Mesendoderm (in vitro differentiated cells): Measurements from ENCODE around the gene TPST2. TPM values are rescaled to one million over a fixed set of nuclear protein-coding genes. Genes with fewer than 3 reads are reported as not detected.

Experiments used
- DNase-seq: peaks from one replicate; pipeline ENCODE4 v3.0.0; 2013
- H2AK5ac ChIP-seq: 2 replicates; pipeline ENCODE4 v1.6.1; 2013; ENCODE audit warnings: low read length, inconsistent platforms
- H2BK120ac ChIP-seq: 2 replicates; pipeline ENCODE4 v1.6.1; 2013; ENCODE audit warnings: low read depth, mild to moderate bottlenecking, low read length, moderate library complexity, mixed read lengths
- H2BK15ac ChIP-seq: replicated peaks from 2 replicates; pipeline ENCODE4 v1.6.1; 2013; ENCODE audit warnings: low read depth, mild to moderate bottlenecking, moderate library complexity
- H2BK5ac ChIP-seq: 2 replicates; pipeline ENCODE4 v1.6.1; 2013; ENCODE audit warnings: low read length, inconsistent platforms
- H3K18ac ChIP-seq: 2 replicates; pipeline ENCODE4 v1.6.1; 2013; ENCODE audit warnings: mild to moderate bottlenecking, low read length, mixed read lengths
- H3K23ac ChIP-seq: one replicate; pipeline ENCODE4 v1.6.1; 2013; ENCODE audit warnings: low read length
- H3K27ac ChIP-seq: 2 replicates; pipeline ENCODE4 v1.5.1; 2013; ENCODE audit warnings: low read depth, mild to moderate bottlenecking, inconsistent platforms, low read length, moderate library complexity
- H3K27me3 ChIP-seq: 2 replicates; pipeline ENCODE4 v1.6.1; 2013; ENCODE audit warnings: low read length, control low read depth, mild to moderate bottlenecking, inconsistent platforms; ENCODE audit not compliant: insufficient read depth, poor library complexity
- H3K36me3 ChIP-seq: 2 replicates; pipeline ENCODE4 v1.6.1; 2013; ENCODE audit warnings: low read length, inconsistent platforms; ENCODE audit not compliant: control insufficient read depth, insufficient read depth
- H3K4ac ChIP-seq: one replicate; pipeline ENCODE4 v1.6.1; 2013; ENCODE audit warnings: low read depth, mild to moderate bottlenecking, low read length, moderate library complexity
- H3K4me1 ChIP-seq: 2 replicates; pipeline ENCODE4 v1.6.1; 2013; ENCODE audit warnings: low read depth, low read length, inconsistent platforms; ENCODE audit not compliant: control insufficient read depth
- H3K4me2 ChIP-seq: 2 replicates; pipeline ENCODE4 v1.6.1; 2013; ENCODE audit warnings: low read length
- H3K4me3 ChIP-seq: 2 replicates; pipeline ENCODE4 v1.5.1; 2013; ENCODE audit warnings: mild to moderate bottlenecking, low read length
- H3K56ac ChIP-seq: one replicate; pipeline ENCODE4 v1.6.1; 2013; ENCODE audit warnings: low read length
- H3K79me1 ChIP-seq: 2 replicates; pipeline ENCODE4 v1.6.1; 2013; ENCODE audit warnings: low read length, inconsistent platforms
- H3K79me2 ChIP-seq: 2 replicates; pipeline ENCODE4 v1.6.1; 2013; ENCODE audit warnings: mild to moderate bottlenecking, low read length; ENCODE audit not compliant: control insufficient read depth, insufficient read depth
- H3K9ac ChIP-seq: 2 replicates; pipeline ENCODE4 v1.6.1; 2013; ENCODE audit warnings: low read length, inconsistent platforms
- H4K5ac ChIP-seq: one replicate; pipeline ENCODE4 v1.6.1; 2013; ENCODE audit warnings: low read length
- H4K8ac ChIP-seq: one replicate; pipeline ENCODE4 v1.6.1; 2013; ENCODE audit warnings: low read depth, mild to moderate bottlenecking, control low read depth, low read length, moderate library complexity
- WGBS: extraction: QIAGEN DNeasy Blood & Tissue Kit; methylation state at CpG from one replicate; pipeline ENCODE4 v1.1.7; 2013; ENCODE audit warnings: low lambda C conversion rate, missing lambda C conversion rate; ENCODE audit not compliant: insufficient coverage; ENCODE audit errors: extremely low coverage; 5-methylcytosine and 5-hydroxymethylcytosine counted together
- polyA plus RNA-seq, 2 experiments: library from polyadenylated mRNA; stranded (reverse); fragments of 200-250 nt; gene quantifications; one replicate each; pipeline ENCODE4 v1.2.3, GENCODE V29; 2013

TPST2 gene
- 60.8 TPM for polyA plus RNA-seq (2013, experiment 1 of 2)
- polyA plus RNA-seq (2013, experiment 2 of 2): 59.3 TPM

DNA sequence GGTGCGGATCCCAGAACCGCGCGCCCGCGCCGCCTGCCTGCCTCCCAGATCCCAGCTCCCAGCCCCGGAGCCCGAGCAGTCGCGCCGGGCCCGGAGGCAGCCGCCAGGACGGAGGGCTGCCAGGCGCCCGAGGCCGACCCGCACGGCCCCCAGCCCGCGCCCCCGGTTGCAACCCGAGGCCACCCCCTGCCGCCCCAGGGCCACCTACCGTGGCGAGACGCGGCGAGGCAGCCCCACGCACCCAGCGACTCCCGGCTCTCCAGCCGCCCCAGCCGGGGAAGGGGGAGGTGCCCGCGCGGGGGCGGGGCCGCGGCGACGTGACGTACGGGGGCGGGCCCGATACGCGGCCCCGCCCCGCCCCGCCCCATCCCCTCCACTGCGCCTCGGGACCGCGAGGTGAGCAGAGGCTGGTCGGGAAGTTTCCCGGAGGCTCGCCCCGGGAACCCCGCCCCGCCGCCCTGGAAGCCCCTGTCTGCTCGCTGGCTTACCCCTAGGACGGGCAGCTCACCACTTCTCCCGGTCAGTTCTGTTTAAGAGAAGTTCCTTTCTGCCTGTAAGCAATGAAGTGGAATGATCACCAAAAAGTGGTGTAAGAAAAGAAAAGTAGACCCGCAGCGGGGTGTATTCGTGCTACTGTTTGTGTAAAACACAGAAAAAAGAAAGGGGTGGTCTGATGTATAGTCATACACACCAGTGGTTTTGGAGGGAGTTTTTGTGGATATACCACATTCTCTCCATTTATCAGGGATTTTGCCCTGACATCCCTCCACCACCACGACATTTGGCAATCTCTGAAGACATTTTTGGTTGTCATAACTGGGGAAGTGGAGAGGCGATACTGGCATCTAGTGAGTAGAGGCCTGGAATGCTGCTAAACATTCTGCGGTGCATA, at the start of gene TPST2:
Gene TPST2 (minus strand): TSS at position 288 of the 892 bp plus-strand sequence. CDS start 48,502 bp downstream, outside the sequence.
- WGBS: no CpG with 5 or more reads among the region's 72 CpGs
- peak within 1 kb of the TSS; percentile 1 for H3K27ac ChIP-seq

DNA sequence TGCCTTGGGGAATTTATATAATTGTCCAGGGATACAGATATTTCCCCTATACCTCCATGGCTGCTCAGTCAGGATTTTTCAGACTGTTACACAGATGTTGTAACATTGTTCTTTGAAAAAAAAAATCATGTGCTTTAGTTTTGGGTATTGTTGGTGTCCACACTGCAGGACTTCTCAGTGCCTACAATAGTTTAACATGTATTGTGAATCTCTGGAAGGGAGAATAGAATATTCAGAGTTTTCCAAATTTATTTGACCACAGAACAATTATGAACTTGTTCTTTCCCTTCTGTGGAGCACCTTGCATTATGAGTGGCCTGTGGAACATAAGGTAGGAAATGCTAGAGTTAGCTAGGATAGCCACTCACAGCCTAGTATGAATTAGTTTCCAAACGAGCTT, 46.4 kb upstream of the TPST2 start:
- H3K18ac ChIP-seq: no peak overlapping the region
- no peak overlapping the region for H2AK5ac ChIP-seq
- H3K79me2 ChIP-seq: no peaks in the 10 kb centered on the region
- no peak overlapping the region for H3K4ac ChIP-seq
- no peak overlapping the region for H4K8ac ChIP-seq
- WGBS: no CpG with 5 or more reads among the region's 1 CpG
- H3K27me3 ChIP-seq: no peaks in the 10 kb centered on the region
- H3K56ac ChIP-seq: no peak overlapping the region
- H2BK120ac ChIP-seq: no peak overlapping the region
- H3K9ac ChIP-seq: no peak overlapping the region
- H3K4me1 ChIP-seq: peaks cover 6% of the 10 kb centered on the region
- no peak overlapping the region for H2BK15ac ChIP-seq
- H3K4me2 ChIP-seq: no peak overlapping the region
- no peak overlapping the region for H4K5ac ChIP-seq
- no peak overlapping the region for H3K4me3 ChIP-seq
- H3K36me3 ChIP-seq: no peaks in the 10 kb centered on the region
- DNase-seq: no peak
- no peaks in the 10 kb centered on the region for H3K79me1 ChIP-seq
- no peak overlapping the region for H3K27ac ChIP-seq
- H3K23ac ChIP-seq: no peak overlapping the region
- no peak overlapping the region for H2BK5ac ChIP-seq

More for the DNA sequence above, at the start of gene TPST2:
- Histone ChIP-seq H3K9ac (peak within 1 kb of the TSS; percentile 92), H3K56ac (peak within 1 kb of the TSS; percentile 93), H3K4me1 (peaks cover 6% of the 10 kb centered on the region), H3K23ac (peak within 1 kb of the TSS; percentile 90), H3K79me2 (peaks cover 44% of the 10 kb centered on the region), H3K18ac (peak within 1 kb of the TSS; percentile 89), H3K4me2 (peak within 1 kb of the TSS; percentile 17), H3K27me3 (no peaks in the 10 kb centered on the region), H2BK120ac (peak within 1 kb of the TSS; percentile 90), H3K79me1 (peaks cover 5% of the 10 kb centered on the region), H4K8ac (no peak within 1 kb of the TSS), H2BK5ac (peak within 1 kb of the TSS; percentile 61), H2AK5ac (no peak within 1 kb of the TSS), H4K5ac (no peak within 1 kb of the TSS), H2BK15ac (no peak within 1 kb of the TSS), H3K4ac (peak within 1 kb of the TSS; percentile 96), H3K4me3 (peak within 1 kb of the TSS; percentile 93), H3K36me3 (no peaks in the 10 kb centered on the region)
- peak; percentile 84 for DNase-seq

DNA sequence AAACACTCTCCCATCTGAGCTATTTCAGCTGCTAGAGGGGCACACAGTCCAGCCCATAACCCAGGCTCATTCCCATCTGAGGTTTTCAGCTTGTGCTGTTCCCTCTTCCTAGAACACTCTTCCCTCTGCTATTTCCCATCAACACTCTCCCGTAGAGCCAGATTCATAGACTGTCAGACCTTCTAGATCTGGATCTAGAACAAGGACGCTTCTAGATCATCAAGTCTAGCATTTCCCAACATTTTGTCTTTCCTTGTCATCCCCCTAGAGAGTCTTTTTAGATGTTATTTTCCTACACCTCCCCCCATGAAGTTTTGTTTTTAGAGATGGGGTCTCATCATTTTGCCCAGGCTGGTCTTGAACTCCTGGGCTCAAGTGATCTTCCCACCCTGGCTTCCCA, 45.2 kb upstream of the TPST2 start:
- Histone ChIP-seq H3K27me3 (no peaks in the 10 kb centered on the region), H3K23ac (no peak overlapping the region), H3K4me1 (peaks cover 6% of the 10 kb centered on the region), H3K9ac (no peak overlapping the region), H3K27ac (no peak overlapping the region), H3K4me2 (no peak overlapping the region), H2BK5ac (peak overlapping the region; percentile 47), H2AK5ac (peak overlapping the region; percentile 79), H4K5ac (peak overlapping the region; percentile 84), H3K36me3 (no peaks in the 10 kb centered on the region), H3K4ac (no peak overlapping the region), H2BK15ac (no peak overlapping the region), H3K56ac (peak overlapping the region; percentile 11), H3K4me3 (no peak overlapping the region), H3K18ac (no peak overlapping the region), H2BK120ac (no peak overlapping the region), H3K79me2 (no peaks in the 10 kb centered on the region), H3K79me1 (no peaks in the 10 kb centered on the region), H4K8ac (no peak overlapping the region)
- DNase-seq: no peak
- no CpG with 5 or more reads among the region's 2 CpGs for WGBS

DNA sequence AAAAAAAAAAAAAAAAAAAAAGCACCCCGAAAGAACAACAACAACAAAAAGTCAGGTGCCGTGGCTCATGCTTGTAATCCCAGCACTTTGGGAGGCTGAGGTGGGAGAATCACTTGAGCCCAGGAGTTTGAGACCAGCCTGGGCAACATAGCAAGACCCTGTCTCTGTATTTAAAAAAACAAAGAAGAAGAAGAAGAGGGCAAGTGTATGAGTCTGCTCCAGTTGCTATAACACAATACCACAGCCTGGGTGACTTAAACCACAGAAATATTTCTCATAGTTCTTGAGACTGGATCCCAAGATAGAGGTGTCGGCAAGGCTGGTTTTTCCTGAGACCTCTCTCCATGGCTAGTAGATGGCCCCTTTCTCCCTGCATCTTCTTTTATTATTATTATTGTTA, 44.3 kb upstream of the TPST2 start:
- no peak overlapping the region for H3K27ac ChIP-seq
- no peak overlapping the region for H3K23ac ChIP-seq
- peaks cover 6% of the 10 kb centered on the region for H3K4me1 ChIP-seq
- H2BK120ac ChIP-seq: no peak overlapping the region
- no peak overlapping the region for H3K4me3 ChIP-seq
- no peak for DNase-seq
- H4K5ac ChIP-seq: no peak overlapping the region
- peak overlapping the region; percentile 51 for H2BK5ac ChIP-seq
- no peaks in the 10 kb centered on the region for H3K36me3 ChIP-seq
- no peak overlapping the region for H3K4ac ChIP-seq
- no peak overlapping the region for H4K8ac ChIP-seq
- no peak overlapping the region for H3K9ac ChIP-seq
- no peaks in the 10 kb centered on the region for H3K79me1 ChIP-seq
- H2BK15ac ChIP-seq: no peak overlapping the region
- no peaks in the 10 kb centered on the region for H3K79me2 ChIP-seq
- no peak overlapping the region for H3K4me2 ChIP-seq
- no peak overlapping the region for H3K18ac ChIP-seq
- no CpG with 5 or more reads among the region's 3 CpGs for WGBS
- H3K56ac ChIP-seq: no peak overlapping the region
- no peaks in the 10 kb centered on the region for H3K27me3 ChIP-seq
- H2AK5ac ChIP-seq: peak overlapping the region; percentile 84

DNA sequence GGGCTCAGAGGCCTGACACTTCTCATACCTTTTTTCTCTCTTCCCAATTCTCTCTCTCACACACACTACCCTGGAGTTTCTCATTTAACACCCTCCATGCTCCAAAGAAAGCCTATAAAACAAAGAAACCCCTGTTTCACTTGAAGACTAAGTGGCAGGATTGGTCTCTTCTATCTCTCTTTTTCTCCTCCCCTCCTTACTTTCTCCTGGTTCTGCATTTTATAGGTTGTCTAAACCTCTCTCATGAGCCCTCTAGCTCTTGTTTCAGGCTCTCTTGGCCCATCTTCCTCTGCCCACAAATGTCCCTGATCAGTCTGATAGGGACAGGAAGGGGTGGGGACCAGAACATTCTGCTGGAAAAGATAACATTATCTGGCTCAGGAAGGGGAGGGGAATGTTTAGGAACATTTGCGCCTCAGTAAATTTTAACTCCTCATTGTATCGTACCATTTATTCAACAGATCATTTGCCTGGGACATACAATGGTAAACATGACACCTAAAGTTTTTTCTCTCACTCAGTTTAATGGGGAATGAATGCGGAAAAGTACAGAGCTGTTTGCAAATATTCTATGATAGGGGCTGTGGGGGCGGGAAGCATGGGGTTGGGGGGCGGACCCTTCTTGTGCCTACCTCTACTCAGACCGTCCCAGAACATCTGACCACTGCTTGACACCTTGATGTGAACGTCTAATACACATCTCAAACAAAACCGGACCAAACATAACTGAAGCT, 42.7 kb upstream of the TPST2 start:
- H3K4ac ChIP-seq: peak overlapping the region; percentile 79
- peak overlapping the region; percentile 36 for H3K9ac ChIP-seq
- H3K23ac ChIP-seq: no peak overlapping the region
- H3K4me3 ChIP-seq: no peak overlapping the region
- H3K27ac ChIP-seq: peak overlapping the region; percentile 85
- no peak overlapping the region for H4K8ac ChIP-seq
- H3K56ac ChIP-seq: peak overlapping the region; percentile 91
- H3K36me3 ChIP-seq: no peaks in the 10 kb centered on the region
- no peak overlapping the region for H2BK15ac ChIP-seq
- WGBS: no CpG with 5 or more reads among the region's 8 CpGs
- peak overlapping the region; percentile 20 for H3K18ac ChIP-seq
- peak overlapping the region; percentile 68 for H4K5ac ChIP-seq
- H3K4me2 ChIP-seq: no peak overlapping the region
- no peak overlapping the region for H2AK5ac ChIP-seq
- H2BK5ac ChIP-seq: peak overlapping the region; percentile 99
- H3K79me1 ChIP-seq: no peaks in the 10 kb centered on the region
- no peaks in the 10 kb centered on the region for H3K27me3 ChIP-seq
- H2BK120ac ChIP-seq: peak overlapping the region; percentile 35
- no peaks in the 10 kb centered on the region for H3K79me2 ChIP-seq
- DNase-seq: peak; percentile 94
- H3K4me1 ChIP-seq: peaks cover 6% of the 10 kb centered on the region
